Caco-2 (cell line): ENCODE results near the gene MGAT3. TPM values are rescaled to one million over a fixed set of nuclear protein-coding genes. Genes with fewer than 3 reads are reported as not detected.
"Not testable (repeated sequence)": the region's sequence is repeated elsewhere in the genome, so short reads cannot be mapped to it uniquely, and the experiment has no call there.

Source experiments
- BruUV-seq: library from RNA; stranded (reverse); fragments of 400-500 nt; replicated peaks from 2 replicates; lab custom pipeline; 2021; lab: Mats Ljungman, UMichigan
- CTCF ChIA-PET: fragments of 300-600 bp; sonication (Branson Sonifier 250); formaldehyde crosslinking; loops from one replicate; lab custom pipeline; 2022; ENCODE audit warnings: antibody characterized with exemption; lab: Charles Lee
- POLR2A ChIA-PET: fragments of 300-600 bp; sonication (Branson Sonifier 250); formaldehyde crosslinking; loops from one replicate; lab custom pipeline; 2022; ENCODE audit warnings: antibody characterized with exemption; lab: Charles Lee
- DNase-seq, 2 experiments: peaks; one replicate each; pipeline versions ENCODE4 v3.0.0 to v3.0.0-alpha.2; 2020 to 2022
- H3K27me3 ChIP-seq: replicated peaks from 2 replicates; pipeline ENCODE4 v1.6.0; 2011; ENCODE audit warnings: low read length; ENCODE audit not compliant: control insufficient read depth, insufficient read depth
- H3K36me3 ChIP-seq: 2 replicates; pipeline ENCODE4 v1.5.1; 2011; ENCODE audit warnings: low read length; ENCODE audit not compliant: control insufficient read depth, insufficient read depth
- H3K4me1 ChIP-seq: fragments of 250-450 bp; sonication (Bioruptor Pico); 2 replicates; pipeline ENCODE4 v1.5.1; 2020; ENCODE audit warnings: mild to moderate bottlenecking
- H3K4me3 ChIP-seq: 2 replicates; pipeline ENCODE4 v1.5.1; 2011; ENCODE audit warnings: low read depth, mild to moderate bottlenecking, control low read depth, low read length
- H3K9me3 ChIP-seq: fragments of 250-450 bp; sonication (Bioruptor Pico); 2 replicates; pipeline ENCODE4 v1.5.1; 2020; ENCODE audit warnings: mild to moderate bottlenecking, moderate library complexity
- H3K27ac Mint-ChIP-seq: one replicate; pipeline ENCODE4 v1.8.0; 2022; ENCODE audit warnings: mixed read lengths; ENCODE audit not compliant: unreplicated experiment
- H3K27me3 Mint-ChIP-seq: one replicate; pipeline ENCODE4 v1.8.0; 2022; ENCODE audit warnings: mixed read lengths; ENCODE audit not compliant: insufficient read depth, unreplicated experiment
- H3K36me3 Mint-ChIP-seq: one replicate; pipeline ENCODE4 v1.8.0; 2022; ENCODE audit warnings: mild to moderate bottlenecking, mixed read lengths; ENCODE audit not compliant: insufficient read depth, unreplicated experiment
- H3K4me1 Mint-ChIP-seq: one replicate; pipeline ENCODE4 v1.8.0; 2022; ENCODE audit warnings: low read depth, mixed read lengths; ENCODE audit not compliant: unreplicated experiment
- H3K4me3 Mint-ChIP-seq: one replicate; pipeline ENCODE4 v1.8.0; 2022; ENCODE audit warnings: mild to moderate bottlenecking, moderate library complexity, mixed read lengths; ENCODE audit not compliant: unreplicated experiment
- H3K9me3 Mint-ChIP-seq: one replicate; pipeline ENCODE4 v1.8.0; 2022; ENCODE audit warnings: mixed read lengths; ENCODE audit not compliant: unreplicated experiment
- intact Hi-C: fragments of 100-400 bp; cut with micrococcal nuclease; formaldehyde crosslinking; loops from one replicate; pipeline ENCODE4 v1.10.0; 2022; ENCODE audit not compliant: unreplicated experiment
- total RNA-seq: library from RNA; stranded (reverse); gene quantifications from 2 replicates; pipeline ENCODE4 v1.2.3, GENCODE V29; 2022
- TF ChIP-seq, protein P1 (sequence below), 2 experiments: fragments of 200-600 bp in 1 of 2; IDR thresholded peaks; 1 replicate in 1 of 2; 2 replicates in 1 of 2; pipeline versions ENCODE4 v1.5.1 to v1.8.0; 2011 to 2022; ENCODE audit warnings: antibody characterized with exemption in 1 of 2, control low read depth in 1 of 2, inconsistent platforms in 1 of 2, low read depth in 1 of 2, low read length in 1 of 2, mild to moderate bottlenecking in 1 of 2, moderate library complexity in 1 of 2; ENCODE audit not compliant: insufficient read depth in 1 of 2, severe bottlenecking in 1 of 2, unreplicated experiment in 1 of 2

MGAT3 gene
- total RNA-seq, 1 experiment from 2014 or later, result 16.6 TPM

DNA sequence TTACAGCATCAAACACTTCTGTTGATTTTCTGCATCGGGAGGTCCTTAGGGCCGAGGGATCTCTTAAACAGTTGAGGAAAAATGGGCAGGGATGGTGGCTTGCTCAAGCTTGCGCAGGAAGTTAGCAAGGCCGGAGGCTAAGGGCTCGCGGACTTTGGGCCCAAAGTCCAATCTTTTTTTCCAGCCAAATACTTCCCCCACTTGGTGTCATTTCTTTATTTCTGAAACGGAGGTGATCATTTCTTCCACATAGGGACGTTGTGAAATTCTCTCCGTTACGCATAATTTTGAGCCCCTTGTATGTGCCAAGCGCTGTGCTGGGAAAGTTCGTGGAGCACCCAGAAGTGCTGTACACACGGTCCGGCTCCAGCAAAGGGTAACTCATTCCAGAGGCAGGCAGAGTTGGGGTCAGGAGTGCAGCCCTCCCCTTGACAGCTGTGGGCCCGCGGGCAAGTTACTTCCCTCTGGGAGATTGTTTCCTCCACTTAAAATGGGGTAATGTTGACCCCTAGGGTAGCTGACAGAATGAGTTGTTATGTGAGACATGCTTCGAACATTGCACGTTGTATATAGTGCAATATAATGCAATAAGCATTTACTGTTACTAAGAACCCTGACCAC, 46.1 kb downstream of the MGAT3 start:
- DNase-seq, result peak in 1 of 2 experiments; percentile 36
- intact Hi-C loops, result loop anchor here (1.0 to 5.0 kb wide), 3 partner anchors 13 to 41 kb away; partner anchors contain the start of gene ATF4
- TF ChIP-seq, protein P1, sequence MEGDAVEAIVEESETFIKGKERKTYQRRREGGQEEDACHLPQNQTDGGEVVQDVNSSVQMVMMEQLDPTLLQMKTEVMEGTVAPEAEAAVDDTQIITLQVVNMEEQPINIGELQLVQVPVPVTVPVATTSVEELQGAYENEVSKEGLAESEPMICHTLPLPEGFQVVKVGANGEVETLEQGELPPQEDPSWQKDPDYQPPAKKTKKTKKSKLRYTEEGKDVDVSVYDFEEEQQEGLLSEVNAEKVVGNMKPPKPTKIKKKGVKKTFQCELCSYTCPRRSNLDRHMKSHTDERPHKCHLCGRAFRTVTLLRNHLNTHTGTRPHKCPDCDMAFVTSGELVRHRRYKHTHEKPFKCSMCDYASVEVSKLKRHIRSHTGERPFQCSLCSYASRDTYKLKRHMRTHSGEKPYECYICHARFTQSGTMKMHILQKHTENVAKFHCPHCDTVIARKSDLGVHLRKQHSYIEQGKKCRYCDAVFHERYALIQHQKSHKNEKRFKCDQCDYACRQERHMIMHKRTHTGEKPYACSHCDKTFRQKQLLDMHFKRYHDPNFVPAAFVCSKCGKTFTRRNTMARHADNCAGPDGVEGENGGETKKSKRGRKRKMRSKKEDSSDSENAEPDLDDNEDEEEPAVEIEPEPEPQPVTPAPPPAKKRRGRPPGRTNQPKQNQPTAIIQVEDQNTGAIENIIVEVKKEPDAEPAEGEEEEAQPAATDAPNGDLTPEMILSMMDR (IDR thresholded peaks at IDR 0.05; ENCODE audit: insufficient read depth in 1 of 2, low read depth in 1 of 2, low read length in 1 of 2, severe bottlenecking in 1 of 2, unreplicated experiment in 1 of 2), result no peak
- H3K9me3 ChIP-seq, result no peaks in the 10 kb centered on the region
- Mint-ChIP-seq H3K4me1 (peaks cover 29% of the 10 kb centered on the region), H3K4me3 (peak overlapping the region; percentile 78), H3K27me3 (no peaks in the 10 kb centered on the region), H3K9me3 (no peaks in the 10 kb centered on the region), H3K36me3 (peaks cover 57% of the 10 kb centered on the region), H3K27ac (no peak overlapping the region)
- BruUV-seq, result TSS peak; percentile 45
- POLR2A ChIA-PET, result interaction anchor here (0.6 to 1.1 kb wide), 5 partner anchors 12 to 27 kb away, joined by 3 read pairs; partner anchors contain the start of gene ATF4
- H3K36me3 ChIP-seq, result peaks cover 2% of the 10 kb centered on the region
- H3K27me3 ChIP-seq, result no peaks in the 10 kb centered on the region
- peak overlapping the region; percentile 94 for H3K4me3 ChIP-seq
- H3K4me1 ChIP-seq, result peaks cover 6% of the 10 kb centered on the region
- CTCF ChIA-PET, result interaction anchor here (0.7 to 1.7 kb wide), 3 partner anchors 17 to 51 kb away, joined by 3 to 13 read pairs (median 9); partner anchors contain the start of gene ATF4

DNA sequence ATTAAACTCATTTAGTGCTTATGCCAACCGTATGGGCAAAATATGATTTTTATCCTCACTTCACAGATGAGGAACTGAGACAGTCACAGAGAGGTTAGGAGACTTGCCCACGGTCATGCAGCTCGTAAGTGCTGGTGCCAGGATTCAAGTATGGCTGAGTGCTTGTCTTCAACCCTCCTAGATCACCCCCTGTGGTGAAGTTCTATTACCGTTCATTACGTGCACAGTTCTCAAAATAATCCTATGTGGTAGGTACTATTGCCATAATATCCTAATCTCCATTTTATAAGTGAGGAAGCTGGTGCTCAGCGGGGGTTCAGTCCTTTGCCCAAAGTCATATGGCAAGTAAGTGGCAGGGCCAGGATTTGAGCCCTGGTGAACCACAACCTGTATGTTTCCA, 46.8 kb downstream of the MGAT3 start:
- H3K27ac Mint-ChIP-seq, result no peak overlapping the region
- Histone ChIP-seq H3K4me1 (peaks cover 6% of the 10 kb centered on the region), H3K4me3 (peak overlapping the region; percentile 94), H3K36me3 (peaks cover 2% of the 10 kb centered on the region), H3K27me3 (no peaks in the 10 kb centered on the region), H3K9me3 (no peaks in the 10 kb centered on the region)
- peaks cover 65% of the 10 kb centered on the region for H3K36me3 Mint-ChIP-seq
- TF ChIP-seq, protein P1 (IDR thresholded peaks at IDR 0.05; ENCODE audit: insufficient read depth in 1 of 2, low read depth in 1 of 2, low read length in 1 of 2, severe bottlenecking in 1 of 2, unreplicated experiment in 1 of 2), result no peak
- no TSS peak for BruUV-seq
- intact Hi-C loops, result loop anchor here (2.0 to 5.0 kb wide), 2 partner anchors 17 to 41 kb away; partner anchors contain the start of gene ATF4
- peaks cover 28% of the 10 kb centered on the region for H3K4me1 Mint-ChIP-seq
- H3K27me3 Mint-ChIP-seq, result no peaks in the 10 kb centered on the region
- DNase-seq, result no peak
- CTCF ChIA-PET, result no interaction called here
- no peaks in the 10 kb centered on the region for H3K9me3 Mint-ChIP-seq
- POLR2A ChIA-PET, result interaction anchor here (0.6 to 1.1 kb wide), 2 partner anchors 11 to 16 kb away, joined by 3 read pairs; partner anchors contain the start of gene ATF4
- H3K4me3 Mint-ChIP-seq, result peak overlapping the region; percentile 78

DNA sequence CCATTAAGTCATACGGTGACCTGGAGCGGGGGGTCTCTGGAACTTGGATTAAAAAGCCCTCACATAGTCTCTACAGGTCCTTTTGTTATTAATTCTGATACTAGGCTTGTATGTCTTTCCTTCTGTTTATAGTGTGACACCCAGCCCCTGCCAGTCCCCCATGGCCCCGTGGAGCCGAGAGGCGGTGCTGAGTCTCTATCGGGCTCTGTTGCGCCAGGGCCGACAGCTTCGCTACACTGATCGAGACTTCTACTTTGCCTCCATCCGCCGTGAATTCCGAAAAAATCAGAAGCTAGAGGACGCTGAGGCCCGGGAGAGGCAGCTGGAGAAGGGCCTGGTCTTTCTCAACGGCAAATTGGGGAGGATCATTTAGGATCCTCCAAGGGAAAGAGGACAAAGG, 47.3 kb downstream of the MGAT3 start:
- intact Hi-C loops, result loop anchor here (5.0 kb wide), 1 partner anchor 42 kb away; no protein-coding TSS in a partner anchor
- no peaks in the 10 kb centered on the region for H3K27me3 Mint-ChIP-seq
- DNase-seq, result no peak
- peak overlapping the region; percentile 78 for H3K4me3 Mint-ChIP-seq
- no peaks in the 10 kb centered on the region for H3K27me3 ChIP-seq
- POLR2A ChIA-PET, result no interaction called here
- no peak overlapping the region for H3K27ac Mint-ChIP-seq
- peaks cover 23% of the 10 kb centered on the region for H3K4me1 Mint-ChIP-seq
- no peak overlapping the region for H3K4me3 ChIP-seq
- H3K9me3 ChIP-seq, result no peaks in the 10 kb centered on the region
- BruUV-seq, result no TSS peak
- CTCF ChIA-PET, result no interaction called here
- H3K36me3 Mint-ChIP-seq, result peaks cover 69% of the 10 kb centered on the region
- peaks cover 6% of the 10 kb centered on the region for H3K4me1 ChIP-seq
- no peaks in the 10 kb centered on the region for H3K9me3 Mint-ChIP-seq
- H3K36me3 ChIP-seq, result peaks cover 2% of the 10 kb centered on the region
- TF ChIP-seq, protein P1 (IDR thresholded peaks at IDR 0.05; ENCODE audit: insufficient read depth in 1 of 2, low read depth in 1 of 2, low read length in 1 of 2, severe bottlenecking in 1 of 2, unreplicated experiment in 1 of 2), result no peak

DNA sequence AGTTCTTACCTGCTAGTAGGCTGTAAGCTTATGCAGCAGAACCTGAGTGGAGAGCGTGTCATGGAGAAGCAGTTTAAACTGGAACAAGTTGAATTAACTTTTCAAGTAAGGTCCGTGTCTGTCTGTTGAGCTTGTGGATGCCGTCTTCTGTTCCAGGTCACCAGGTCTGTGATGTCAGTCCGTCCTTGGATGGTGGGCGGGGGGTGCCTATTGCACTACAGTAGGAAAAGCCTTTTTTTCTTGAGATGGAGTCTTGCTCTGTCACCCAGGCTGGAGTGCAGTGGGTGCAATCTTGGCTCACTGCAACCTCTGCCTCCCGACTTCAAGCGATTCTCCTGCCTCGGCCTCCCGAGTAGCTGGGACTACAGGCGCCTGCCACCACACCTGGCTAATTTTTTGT, 50.2 kb downstream of the MGAT3 start:
- intact Hi-C loops, H3K27me3 ChIP-seq, H3K4me1 Mint-ChIP-seq, BruUV-seq, H3K27me3 Mint-ChIP-seq, H3K36me3 ChIP-seq, H3K27ac Mint-ChIP-seq, POLR2A ChIA-PET, H3K4me3 ChIP-seq, H3K4me1 ChIP-seq, DNase-seq, H3K4me3 Mint-ChIP-seq, H3K9me3 Mint-ChIP-seq, CTCF ChIA-PET, H3K9me3 ChIP-seq: not testable (repeated sequence)
- H3K36me3 Mint-ChIP-seq, result peaks cover 78% of the 10 kb centered on the region
